ENCODE data around the gene SH3GLB2.
A peak's percentile ranks its signal among the peaks of the same experiment; 100 is the strongest.

DNA sequence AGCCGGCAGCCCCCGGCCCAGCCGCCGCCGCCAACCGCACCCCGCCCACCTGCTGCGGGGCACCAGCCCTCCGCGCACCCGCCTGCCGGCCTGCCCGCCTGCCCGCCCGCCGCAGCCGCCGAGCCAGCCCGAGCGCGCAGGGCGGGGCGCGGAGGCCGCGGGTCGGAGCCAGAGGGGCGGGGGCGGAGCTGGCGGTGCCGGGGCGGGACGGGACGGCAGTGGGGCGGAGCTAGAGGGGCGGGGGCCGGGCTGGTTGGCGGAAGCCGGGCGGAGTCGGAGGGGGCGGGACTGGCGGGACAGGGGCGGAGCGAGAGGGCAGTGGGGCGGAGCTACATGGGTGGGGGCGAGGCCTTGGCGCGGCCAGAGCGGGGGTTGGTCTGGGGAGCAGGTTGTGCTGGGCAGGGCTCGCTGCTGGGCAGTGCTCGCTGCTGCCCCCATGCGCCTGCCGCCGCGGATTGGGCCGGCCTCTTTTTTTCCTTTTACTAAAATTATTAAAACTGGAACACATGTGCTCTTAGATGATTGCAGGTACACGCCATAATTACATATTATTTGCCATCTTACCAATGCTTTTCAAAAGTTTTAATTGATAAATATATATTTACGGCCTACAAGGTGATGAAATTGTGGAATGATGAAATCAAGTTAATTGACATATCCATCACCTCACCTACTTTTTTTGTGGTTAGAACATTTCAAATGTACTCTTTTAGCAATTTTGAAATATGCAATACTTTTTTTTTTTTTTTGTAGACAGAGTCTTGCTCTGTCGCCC is at the start of gene SH3GLB2:
- TF ChIP-seq, protein P1, sequence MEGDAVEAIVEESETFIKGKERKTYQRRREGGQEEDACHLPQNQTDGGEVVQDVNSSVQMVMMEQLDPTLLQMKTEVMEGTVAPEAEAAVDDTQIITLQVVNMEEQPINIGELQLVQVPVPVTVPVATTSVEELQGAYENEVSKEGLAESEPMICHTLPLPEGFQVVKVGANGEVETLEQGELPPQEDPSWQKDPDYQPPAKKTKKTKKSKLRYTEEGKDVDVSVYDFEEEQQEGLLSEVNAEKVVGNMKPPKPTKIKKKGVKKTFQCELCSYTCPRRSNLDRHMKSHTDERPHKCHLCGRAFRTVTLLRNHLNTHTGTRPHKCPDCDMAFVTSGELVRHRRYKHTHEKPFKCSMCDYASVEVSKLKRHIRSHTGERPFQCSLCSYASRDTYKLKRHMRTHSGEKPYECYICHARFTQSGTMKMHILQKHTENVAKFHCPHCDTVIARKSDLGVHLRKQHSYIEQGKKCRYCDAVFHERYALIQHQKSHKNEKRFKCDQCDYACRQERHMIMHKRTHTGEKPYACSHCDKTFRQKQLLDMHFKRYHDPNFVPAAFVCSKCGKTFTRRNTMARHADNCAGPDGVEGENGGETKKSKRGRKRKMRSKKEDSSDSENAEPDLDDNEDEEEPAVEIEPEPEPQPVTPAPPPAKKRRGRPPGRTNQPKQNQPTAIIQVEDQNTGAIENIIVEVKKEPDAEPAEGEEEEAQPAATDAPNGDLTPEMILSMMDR (conservative IDR thresholded peaks at IDR 0.05; ENCODE audit: low read depth in 2 of 2), result peak; percentile 68 to 73
- TF ChIP-seq EZH2 (IDR thresholded peaks at IDR 0.05; ENCODE audit: low read depth, unreplicated experiment), result no peak
- no peak for TF ChIP-seq JUNB (IDR thresholded peaks at IDR 0.05; ENCODE audit: unreplicated experiment)
- TF ChIP-seq, protein P2, sequence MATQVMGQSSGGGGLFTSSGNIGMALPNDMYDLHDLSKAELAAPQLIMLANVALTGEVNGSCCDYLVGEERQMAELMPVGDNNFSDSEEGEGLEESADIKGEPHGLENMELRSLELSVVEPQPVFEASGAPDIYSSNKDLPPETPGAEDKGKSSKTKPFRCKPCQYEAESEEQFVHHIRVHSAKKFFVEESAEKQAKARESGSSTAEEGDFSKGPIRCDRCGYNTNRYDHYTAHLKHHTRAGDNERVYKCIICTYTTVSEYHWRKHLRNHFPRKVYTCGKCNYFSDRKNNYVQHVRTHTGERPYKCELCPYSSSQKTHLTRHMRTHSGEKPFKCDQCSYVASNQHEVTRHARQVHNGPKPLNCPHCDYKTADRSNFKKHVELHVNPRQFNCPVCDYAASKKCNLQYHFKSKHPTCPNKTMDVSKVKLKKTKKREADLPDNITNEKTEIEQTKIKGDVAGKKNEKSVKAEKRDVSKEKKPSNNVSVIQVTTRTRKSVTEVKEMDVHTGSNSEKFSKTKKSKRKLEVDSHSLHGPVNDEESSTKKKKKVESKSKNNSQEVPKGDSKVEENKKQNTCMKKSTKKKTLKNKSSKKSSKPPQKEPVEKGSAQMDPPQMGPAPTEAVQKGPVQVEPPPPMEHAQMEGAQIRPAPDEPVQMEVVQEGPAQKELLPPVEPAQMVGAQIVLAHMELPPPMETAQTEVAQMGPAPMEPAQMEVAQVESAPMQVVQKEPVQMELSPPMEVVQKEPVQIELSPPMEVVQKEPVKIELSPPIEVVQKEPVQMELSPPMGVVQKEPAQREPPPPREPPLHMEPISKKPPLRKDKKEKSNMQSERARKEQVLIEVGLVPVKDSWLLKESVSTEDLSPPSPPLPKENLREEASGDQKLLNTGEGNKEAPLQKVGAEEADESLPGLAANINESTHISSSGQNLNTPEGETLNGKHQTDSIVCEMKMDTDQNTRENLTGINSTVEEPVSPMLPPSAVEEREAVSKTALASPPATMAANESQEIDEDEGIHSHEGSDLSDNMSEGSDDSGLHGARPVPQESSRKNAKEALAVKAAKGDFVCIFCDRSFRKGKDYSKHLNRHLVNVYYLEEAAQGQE (IDR thresholded peaks at IDR 0.05; ENCODE audit: unreplicated experiment), result no peak
- TF ChIP-seq POLR2AphosphoS5 (IDR thresholded peaks at IDR 0.05; ENCODE audit: low read depth), result peak; percentile 35; the same call in 1 of the 2 replicates
